ENCODE data around the gene CSNK2A1. TPM values are rescaled to one million over a fixed set of nuclear protein-coding genes. Genes with fewer than 3 reads are reported as not detected.

CSNK2A1 gene
- total RNA-seq, 2 donors from 2014 or later: 71.4 to 74.8 TPM

DNA sequence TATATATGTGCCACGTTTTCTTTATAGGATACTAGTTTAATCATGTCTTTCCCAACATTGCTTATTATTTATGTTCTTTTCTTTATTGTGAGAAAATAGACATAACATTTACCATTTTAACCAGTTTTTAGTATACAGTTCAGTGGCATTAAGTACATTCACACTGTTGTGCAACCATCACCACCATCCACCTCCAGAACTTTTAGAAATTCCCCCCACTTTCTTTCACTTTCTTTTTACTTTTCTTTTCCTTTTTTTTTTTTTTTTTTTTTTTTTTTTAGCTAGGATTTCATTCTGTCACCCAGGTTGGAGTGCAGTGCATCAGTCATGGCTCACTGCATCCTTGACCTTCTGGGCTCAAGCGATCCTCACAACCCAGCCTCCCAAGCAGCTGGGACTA is 117.0 kb downstream of the CSNK2A1 start:
- no peak for DNase-seq (ENCODE audit: low spot score)
- intact Hi-C loops (cut with DNase I): no loop called here

Other genes starting within 250 kb of the CSNK2A1 start
- gene ZCCHC3, start 246.2 kb downstream of the CSNK2A1 start, total RNA-seq: 10 to 100 TPM; 10.1 to 10.9 TPM
- 1 to 10 TPM; 6.6 to 9.5 TPM for gene SOX12, start 218.2 kb downstream of the CSNK2A1 start, total RNA-seq
- 10 to 100 TPM; 44.2 to 51.0 TPM for gene NRSN2, start 196.7 kb downstream of the CSNK2A1 start, total RNA-seq
- gene TRIB3, start 163.0 kb downstream of the CSNK2A1 start, total RNA-seq: 10 to 100 TPM in 1 of 2 donors, 1 to 10 TPM in 1; 7.8 to 12.6 TPM
- 10 to 100 TPM; 46.7 to 54.4 TPM for gene RBCK1, start 135.5 kb downstream of the CSNK2A1 start, total RNA-seq
- 10 to 100 TPM; 28.7 to 33.0 TPM for gene TBC1D20, start 81.3 kb downstream of the CSNK2A1 start, total RNA-seq
- gene TCF15, start 66.5 kb upstream of the CSNK2A1 start, total RNA-seq: 1 to 10 TPM; 2.2 to 2.5 TPM
- gene SRXN1, start 109.4 kb upstream of the CSNK2A1 start, total RNA-seq: 10 to 100 TPM; 17.9 to 23.4 TPM
- gene SCRT2, start 132.0 kb upstream of the CSNK2A1 start, total RNA-seq: not detected
- 1 to 10 TPM; 1.1 to 3.6 TPM for gene SLC52A3, start 224.7 kb upstream of the CSNK2A1 start, total RNA-seq

All from posterior vena cava (tissue), 2 donors.